AG09319 (cell line): Measurements from ENCODE around the gene CENPO.
"Not testable (repeated sequence)": the region's sequence is repeated elsewhere in the genome, so short reads cannot be mapped to it uniquely, and the experiment has no call there.

Experiments
- DNase-seq: peaks from one replicate; pipeline ENCODE4 v3.0.0-alpha.2; 2010; ENCODE audit warnings: low read depth; ENCODE audit errors: extremely low read depth
- CTCF ChIP-seq: IDR thresholded peaks from 2 replicates; pipeline ENCODE4 v1.5.1; 2011; ENCODE audit warnings: low read depth, mild to moderate bottlenecking, inconsistent platforms, low read length, moderate library complexity

Gene CENPO

DNA sequence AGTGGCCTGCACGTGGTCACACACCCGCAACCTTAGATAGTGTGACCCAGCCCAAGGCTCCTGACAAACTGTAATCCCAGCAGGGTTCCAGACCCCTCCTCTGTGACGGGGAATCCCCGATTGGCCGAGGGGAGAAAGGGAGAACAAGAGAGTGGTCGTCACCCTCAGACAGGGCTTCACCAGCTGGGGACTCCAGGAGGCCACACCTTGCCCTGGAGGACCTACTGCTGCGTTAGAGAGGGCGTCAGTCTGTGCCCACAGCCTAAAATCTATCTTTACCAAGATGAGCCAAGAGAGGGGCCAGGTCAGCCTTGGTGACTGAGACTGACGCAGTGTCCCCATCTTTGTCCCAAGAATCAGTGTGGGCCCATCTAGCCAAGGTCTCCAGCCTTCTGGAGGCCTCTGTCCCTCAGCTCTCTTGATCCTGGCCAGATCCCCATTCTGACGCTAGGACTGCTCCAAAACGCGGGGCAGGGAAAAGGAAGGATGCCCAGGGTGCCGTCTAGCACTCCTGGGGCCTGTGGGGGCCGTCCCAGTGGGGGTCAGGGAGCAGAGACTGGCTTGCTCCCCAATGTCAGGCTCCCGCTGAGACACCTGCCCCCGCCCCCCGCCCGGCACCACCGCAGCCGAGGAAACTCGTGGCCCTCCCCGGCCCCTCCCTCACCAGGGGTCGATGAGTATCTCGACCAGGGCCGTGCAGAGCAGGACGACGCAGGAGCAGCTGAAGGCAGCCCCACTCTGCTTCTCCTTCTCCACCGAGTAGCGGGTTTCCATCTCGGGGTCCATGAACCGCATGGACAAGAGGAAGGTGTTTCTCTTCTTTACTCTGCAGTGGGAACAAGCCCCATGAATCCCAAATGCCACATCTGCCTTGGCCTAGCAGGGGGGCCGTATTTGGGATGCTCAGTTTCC lies 40.9 kb downstream of the CENPO start:
- TF ChIP-seq CTCF, result no peak
- DNase-seq, result no peak

GRCh38 chr2:24834733-24835395 lies 41.6 kb downstream of the CENPO start:
- no peak for DNase-seq
- no peak for TF ChIP-seq CTCF

DNA sequence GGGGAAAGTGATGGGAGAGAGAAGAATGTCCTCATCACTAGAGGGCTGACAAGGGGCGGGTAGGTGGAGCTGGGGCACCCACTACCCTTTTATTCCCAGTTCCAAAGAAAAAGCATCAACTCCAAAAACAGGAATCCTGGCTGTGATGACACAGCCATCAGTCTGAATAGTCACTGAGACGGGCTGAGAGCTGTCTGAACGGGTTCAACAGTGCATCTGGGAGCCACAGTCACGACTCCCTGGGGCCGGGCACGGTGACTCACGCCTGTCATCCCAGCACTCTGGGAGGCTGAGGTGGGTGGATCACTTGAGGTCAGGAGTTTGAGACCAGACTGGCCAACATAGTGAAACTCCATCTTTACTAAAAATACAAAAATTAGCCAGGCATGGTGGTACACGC lies 42.2 kb downstream of the CENPO start:
- DNase-seq, result not testable (repeated sequence)

DNA sequence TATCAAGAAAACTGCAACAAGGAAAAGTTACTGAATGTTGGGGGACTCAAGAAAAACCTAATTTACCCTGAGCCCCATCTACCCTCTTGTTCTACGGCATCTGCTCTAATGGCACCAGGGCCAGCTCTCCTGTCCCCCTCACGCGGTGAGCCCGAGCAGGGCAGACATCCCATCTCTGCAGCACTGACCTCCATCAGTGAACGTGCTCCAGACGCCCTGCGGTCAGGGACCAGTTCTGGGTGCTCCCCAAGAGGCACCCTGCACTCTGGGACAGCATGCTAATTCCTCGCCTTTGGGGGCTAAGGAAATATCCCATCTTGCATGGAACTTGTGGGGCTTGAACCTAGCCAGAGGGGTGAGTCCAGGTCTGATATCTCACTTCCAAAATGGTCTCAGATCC lies 43.0 kb downstream of the CENPO start:
- TF ChIP-seq CTCF, result no peak
- DNase-seq, result no peak

DNA sequence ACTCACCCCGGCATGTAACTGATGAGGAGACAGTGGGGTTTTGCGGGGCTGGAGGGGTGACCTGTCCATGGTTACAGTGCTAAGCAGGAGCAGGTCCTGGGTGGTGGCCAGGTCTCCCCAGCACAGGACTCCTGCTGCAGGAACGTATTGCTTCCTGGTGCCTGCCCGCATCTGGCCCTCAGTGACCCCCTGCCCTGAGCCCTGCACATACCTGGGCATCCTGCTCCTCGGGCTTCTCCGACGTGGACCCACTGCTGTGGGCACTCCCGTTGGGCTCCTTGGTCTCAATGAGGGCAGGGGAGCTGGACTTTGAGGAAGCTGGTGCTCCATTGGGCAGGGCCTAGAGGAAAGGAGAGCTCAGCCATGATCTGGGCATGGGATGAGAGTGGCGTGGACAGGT lies 43.5 kb downstream of the CENPO start:
- no peak for DNase-seq
- TF ChIP-seq CTCF, result no peak

DNA sequence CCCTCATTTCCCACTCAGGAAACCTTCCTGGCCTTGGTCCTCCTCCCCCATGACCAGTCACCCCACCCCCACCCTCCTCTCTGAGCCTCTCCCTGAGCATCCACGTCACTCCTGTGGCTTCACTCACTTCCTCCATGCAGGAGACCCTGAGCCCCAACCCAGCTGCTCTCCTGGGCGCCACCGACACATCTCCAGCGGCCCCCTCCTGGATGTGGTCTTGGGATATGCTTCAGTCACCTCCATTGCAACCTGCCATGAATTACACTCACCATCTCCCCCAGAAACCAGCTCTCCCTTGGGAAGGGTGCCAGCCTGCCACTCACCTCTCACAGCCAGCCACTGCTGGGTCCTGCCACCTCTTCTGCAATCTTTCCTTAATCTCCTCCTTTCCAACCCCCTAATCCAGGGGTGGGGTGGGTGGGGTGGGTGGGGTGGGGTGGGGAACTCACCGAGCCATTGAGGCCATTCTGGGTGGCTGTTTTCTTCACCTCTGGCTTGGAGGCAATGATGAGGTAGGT lies 44.8 kb downstream of the CENPO start:
- no peak for TF ChIP-seq CTCF

DNA sequence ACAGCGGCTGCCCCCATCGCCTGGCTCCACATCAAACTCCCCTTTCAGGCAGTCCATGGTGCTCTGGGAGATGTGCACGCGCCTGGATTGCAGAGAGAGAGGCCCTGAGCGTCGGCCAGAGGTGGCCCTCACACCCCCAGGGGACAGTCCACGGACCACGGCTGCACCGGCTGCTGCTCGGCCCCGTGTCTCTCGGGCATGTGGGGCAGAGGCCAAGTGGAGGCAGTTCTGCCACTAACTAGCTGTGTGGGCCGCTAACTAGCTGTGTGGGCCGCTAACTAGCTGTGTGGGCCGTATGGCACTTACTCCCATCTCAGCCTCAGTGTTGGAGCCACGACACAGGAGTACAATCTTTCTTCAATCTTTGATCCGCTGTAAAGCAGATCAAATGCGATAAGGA lies 45.3 kb downstream of the CENPO start:
- DNase-seq, result no peak

More for the DNA sequence above, 44.8 kb downstream of the CENPO start:
- DNase-seq, result no peak

More for the DNA sequence above, 45.3 kb downstream of the CENPO start:
- TF ChIP-seq CTCF, result no peak
